Endothelial cell (in vitro differentiated cells): ENCODE results near the gene SEMA3B. TPM values are rescaled to one million over a fixed set of nuclear protein-coding genes. Genes with fewer than 3 reads are reported as not detected.
"Not testable (repeated sequence)": the region's sequence is repeated elsewhere in the genome, so short reads cannot be mapped to it uniquely, and the experiment has no call there.

ENCODE experiments used
- DNase-seq: peaks from one replicate; pipeline ENCODE4 v3.0.0; 2021; ENCODE audit warnings: low spot score
- H3K27ac Mint-ChIP-seq: one replicate; pipeline ENCODE4 v1.8.0; 2021; ENCODE audit warnings: mixed read lengths, inconsistent platforms; ENCODE audit not compliant: unreplicated experiment
- H3K27me3 Mint-ChIP-seq: one replicate; pipeline ENCODE4 v1.8.0; 2021; ENCODE audit warnings: mild to moderate bottlenecking, moderate library complexity, mixed read lengths, inconsistent platforms; ENCODE audit not compliant: unreplicated experiment
- H3K36me3 Mint-ChIP-seq: one replicate; pipeline ENCODE4 v1.8.0; 2021; ENCODE audit warnings: mild to moderate bottlenecking, low read depth, mixed read lengths, inconsistent platforms; ENCODE audit not compliant: unreplicated experiment
- H3K4me1 Mint-ChIP-seq: one replicate; pipeline ENCODE4 v1.8.0; 2021; ENCODE audit warnings: mild to moderate bottlenecking, mixed read lengths, inconsistent platforms; ENCODE audit not compliant: unreplicated experiment
- H3K4me3 Mint-ChIP-seq: one replicate; pipeline ENCODE4 v1.8.0; 2021; ENCODE audit warnings: mild to moderate bottlenecking, mixed read lengths, inconsistent platforms; ENCODE audit not compliant: unreplicated experiment
- H3K9me3 Mint-ChIP-seq: one replicate; pipeline ENCODE4 v1.8.0; 2021; ENCODE audit warnings: mixed read lengths, inconsistent platforms; ENCODE audit not compliant: unreplicated experiment
- total RNA-seq: library from RNA; stranded (reverse); fragmentation: NEBNext Ultra II Directional; extraction: Animal tissue kit (Norgen Biotek cat#: 25700); gene quantifications from one replicate; pipeline ENCODE4 v1.2.1, GENCODE V29; 2021; ENCODE audit not compliant: unreplicated experiment
- TF ChIP-seq, protein P1 (sequence below): fragments of 200-600 bp; sonication (generic); IDR thresholded peaks from one replicate; pipeline ENCODE4 v1.5.0; 2021; ENCODE audit warnings: antibody characterized with exemption; ENCODE audit not compliant: unreplicated experiment

SEMA3B gene
- total RNA-seq, 1 donor from 2014 or later = 1.7 TPM

DNA sequence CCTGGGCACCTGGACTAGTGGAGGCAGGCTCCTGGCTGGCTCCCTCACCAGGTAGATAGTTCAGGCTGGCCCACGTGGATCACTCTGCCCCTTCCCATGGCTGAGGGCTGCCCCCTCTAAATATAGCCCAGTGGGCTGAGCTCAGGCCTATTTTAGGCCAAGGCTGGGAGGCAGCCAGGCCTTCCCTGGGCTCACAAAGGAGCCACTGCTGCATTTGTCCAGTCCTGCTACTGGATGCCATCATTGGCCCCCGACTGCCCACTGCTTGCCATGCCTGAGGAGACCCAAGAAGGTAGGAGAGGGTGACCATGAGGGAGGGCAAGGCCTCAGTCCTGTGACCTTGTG, 9.9 kb downstream of the SEMA3B start, which contains the start of gene LSMEM2:
TSS of gene LSMEM2 (plus strand) at position 208 of the 345 bp plus-strand sequence. CDS start at position 235, 27 bp downstream.
- no peak within 1 kb of the TSS for H3K27ac Mint-ChIP-seq
- peaks cover 9% of the 10 kb centered on the region for H3K4me1 Mint-ChIP-seq
- no peaks in the 10 kb centered on the region for H3K36me3 Mint-ChIP-seq
- H3K27me3 Mint-ChIP-seq = peaks cover 13% of the 10 kb centered on the region
- no peak within 1 kb of the TSS for H3K4me3 Mint-ChIP-seq
- no peaks in the 10 kb centered on the region for H3K9me3 Mint-ChIP-seq
- TF ChIP-seq, protein P1, sequence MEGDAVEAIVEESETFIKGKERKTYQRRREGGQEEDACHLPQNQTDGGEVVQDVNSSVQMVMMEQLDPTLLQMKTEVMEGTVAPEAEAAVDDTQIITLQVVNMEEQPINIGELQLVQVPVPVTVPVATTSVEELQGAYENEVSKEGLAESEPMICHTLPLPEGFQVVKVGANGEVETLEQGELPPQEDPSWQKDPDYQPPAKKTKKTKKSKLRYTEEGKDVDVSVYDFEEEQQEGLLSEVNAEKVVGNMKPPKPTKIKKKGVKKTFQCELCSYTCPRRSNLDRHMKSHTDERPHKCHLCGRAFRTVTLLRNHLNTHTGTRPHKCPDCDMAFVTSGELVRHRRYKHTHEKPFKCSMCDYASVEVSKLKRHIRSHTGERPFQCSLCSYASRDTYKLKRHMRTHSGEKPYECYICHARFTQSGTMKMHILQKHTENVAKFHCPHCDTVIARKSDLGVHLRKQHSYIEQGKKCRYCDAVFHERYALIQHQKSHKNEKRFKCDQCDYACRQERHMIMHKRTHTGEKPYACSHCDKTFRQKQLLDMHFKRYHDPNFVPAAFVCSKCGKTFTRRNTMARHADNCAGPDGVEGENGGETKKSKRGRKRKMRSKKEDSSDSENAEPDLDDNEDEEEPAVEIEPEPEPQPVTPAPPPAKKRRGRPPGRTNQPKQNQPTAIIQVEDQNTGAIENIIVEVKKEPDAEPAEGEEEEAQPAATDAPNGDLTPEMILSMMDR = no peak
- no peak for DNase-seq

DNA sequence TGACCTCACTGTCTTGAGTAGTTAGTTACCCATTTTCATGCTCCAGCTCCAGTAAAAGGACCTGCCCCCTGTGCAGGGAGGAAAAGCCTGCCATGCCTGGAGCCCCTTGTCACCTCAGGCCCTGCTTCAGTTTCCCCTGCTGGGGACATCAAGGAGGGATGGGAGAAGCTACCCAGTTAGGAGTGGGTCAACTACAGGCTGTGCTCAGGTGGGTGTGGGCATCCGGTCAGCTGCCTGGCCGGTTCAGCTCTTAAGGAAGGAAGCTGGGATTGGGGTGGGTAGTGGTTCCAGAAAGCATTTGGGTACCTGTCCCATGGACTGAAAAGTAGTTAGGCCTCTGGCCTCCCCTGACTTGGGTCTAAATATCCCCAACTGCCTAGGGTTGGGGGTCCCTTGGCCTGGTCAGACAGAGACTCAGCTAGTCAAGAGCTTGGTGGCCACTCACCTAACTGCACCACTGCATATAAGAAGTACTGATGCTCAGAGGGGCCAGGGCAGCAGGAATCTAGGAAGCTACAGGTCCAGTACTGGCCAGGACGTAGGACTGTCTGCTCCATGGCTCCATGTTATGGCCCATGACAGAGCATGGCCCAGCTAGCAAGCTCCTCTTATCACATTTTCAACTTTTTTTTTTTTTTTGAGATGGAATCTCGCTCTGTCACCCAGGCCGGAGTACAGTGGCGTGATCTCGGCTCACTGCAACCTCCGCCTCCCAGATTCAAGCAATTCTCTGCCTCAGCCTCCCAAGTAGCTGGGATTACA, 10.5 kb downstream of the SEMA3B start:
- Mint-ChIP-seq H3K27me3 (peaks cover 10% of the 10 kb centered on the region), H3K4me3 (no peak overlapping the region), H3K27ac (no peak overlapping the region), H3K36me3 (no peaks in the 10 kb centered on the region), H3K9me3 (no peaks in the 10 kb centered on the region), H3K4me1 (peaks cover 5% of the 10 kb centered on the region)
- TF ChIP-seq, protein P1 = no peak
- DNase-seq = no peak

DNA sequence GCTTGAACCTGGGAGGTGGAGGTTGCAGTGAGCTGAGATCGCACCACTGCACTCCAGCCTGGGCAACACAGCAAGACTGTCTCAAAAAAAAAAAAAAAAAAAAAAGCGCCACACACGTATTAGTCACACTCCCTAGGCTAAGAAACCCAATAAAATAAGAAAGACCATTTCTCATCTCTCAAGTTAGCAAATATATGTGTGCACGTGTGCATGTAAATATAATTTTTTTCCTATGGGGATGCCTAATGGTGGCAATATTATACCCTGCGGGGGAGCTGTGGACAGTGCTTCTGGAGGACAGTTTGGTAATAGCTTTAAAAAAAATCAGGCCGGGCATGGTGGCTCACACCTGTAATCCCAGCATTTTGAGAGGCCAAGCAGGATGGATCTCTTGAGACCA, 15.2 kb downstream of the SEMA3B start:
- not testable (repeated sequence) for H3K9me3 Mint-ChIP-seq, H3K27ac Mint-ChIP-seq, H3K4me1 Mint-ChIP-seq, DNase-seq, H3K36me3 Mint-ChIP-seq, H3K4me3 Mint-ChIP-seq
- H3K27me3 Mint-ChIP-seq = peaks cover 11% of the 10 kb centered on the region

DNA sequence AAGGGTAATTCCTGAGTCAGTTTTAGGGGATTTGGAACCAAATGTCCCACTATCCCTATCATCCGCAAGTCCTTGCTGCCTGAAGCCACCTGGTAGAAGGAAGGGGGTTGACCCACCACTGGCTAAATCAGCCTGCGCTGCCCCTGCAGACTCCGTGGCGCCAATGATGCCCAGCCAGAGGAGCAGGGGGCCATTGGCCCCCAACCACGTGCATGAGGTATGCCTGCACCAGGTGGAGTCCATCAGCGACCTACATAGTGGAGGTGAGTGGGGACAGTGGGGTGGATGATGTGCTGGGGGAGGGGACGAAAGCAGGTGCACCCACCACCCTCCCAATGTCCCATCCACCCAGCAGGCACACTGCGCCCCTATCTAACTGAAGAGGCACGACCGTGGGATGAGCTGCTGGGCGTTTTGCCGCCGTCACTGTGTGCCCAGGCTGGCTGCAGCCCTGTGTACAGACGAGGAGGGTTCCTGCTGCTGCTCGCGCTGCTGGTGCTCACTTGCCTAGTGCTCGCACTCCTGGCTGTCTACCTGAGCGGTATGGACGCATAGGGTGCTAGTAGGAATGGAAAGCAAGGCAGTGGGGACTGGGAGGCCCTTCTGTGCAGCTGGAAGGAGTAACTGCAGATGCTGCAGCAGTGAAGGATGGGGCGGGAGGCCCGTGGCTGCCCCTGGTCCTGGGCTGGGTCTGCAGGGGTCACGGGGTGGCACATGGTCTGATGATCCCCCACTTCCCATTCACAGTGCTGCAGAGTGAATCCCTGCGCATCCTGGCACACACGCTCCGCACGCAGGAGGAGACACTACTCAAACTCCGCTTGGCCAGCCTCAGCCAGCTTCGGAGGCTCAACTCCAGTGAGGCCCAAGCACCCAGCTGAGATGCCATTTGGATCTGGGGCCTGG, 17.6 kb downstream of the SEMA3B start:
- no peak for DNase-seq

DNA sequence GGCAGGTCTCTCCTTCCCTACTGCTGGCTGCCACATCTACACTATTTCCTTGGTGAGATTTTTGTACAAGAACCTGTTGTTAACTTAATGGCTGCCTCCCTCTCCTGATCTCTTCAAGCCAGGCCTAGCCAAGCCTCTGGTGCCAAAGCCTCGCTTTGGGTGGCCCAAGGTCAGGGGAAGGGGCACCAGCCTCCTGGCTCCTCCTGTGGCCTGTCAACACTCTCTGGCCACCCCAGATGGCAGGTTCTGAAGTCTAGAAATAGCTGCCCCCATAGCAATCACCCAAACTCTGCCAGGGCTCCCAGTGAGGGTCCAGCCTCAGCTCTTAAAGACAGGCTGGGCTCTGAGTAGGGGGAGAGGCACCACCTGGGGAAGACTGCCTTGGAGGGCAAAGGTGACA, 18.3 kb downstream of the SEMA3B start:
- TF ChIP-seq, protein P1 = no peak
- Mint-ChIP-seq H3K9me3 (no peaks in the 10 kb centered on the region), H3K4me1 (peaks cover 6% of the 10 kb centered on the region), H3K27ac (no peak overlapping the region), H3K4me3 (no peak overlapping the region), H3K36me3 (peaks cover 10% of the 10 kb centered on the region), H3K27me3 (peaks cover 16% of the 10 kb centered on the region)
- DNase-seq = no peak

More for the DNA sequence above, 17.6 kb downstream of the SEMA3B start:
- H3K27ac Mint-ChIP-seq = no peak overlapping the region
- TF ChIP-seq, protein P1 = no peak
- peaks cover 16% of the 10 kb centered on the region for H3K27me3 Mint-ChIP-seq
- H3K4me3 Mint-ChIP-seq = no peak overlapping the region
- H3K9me3 Mint-ChIP-seq = no peaks in the 10 kb centered on the region
- H3K36me3 Mint-ChIP-seq = peaks cover 10% of the 10 kb centered on the region
- H3K4me1 Mint-ChIP-seq = peaks cover 6% of the 10 kb centered on the region
